Mesenchymal stem cell (in vitro differentiated cells and primary cell): ENCODE measurements around the gene KCNIP4.

Source experiments
- DNase-seq: peaks from one replicate; pipeline ENCODE4 v3.0.0-alpha.2; 2013
- H2AFZ ChIP-seq: one replicate; pipeline ENCODE4 v1.6.1; 2013; ENCODE audit warnings: low read depth, mild to moderate bottlenecking, control low read depth, inconsistent platforms, low read length, moderate library complexity
- H2AK5ac ChIP-seq: 2 replicates; pipeline ENCODE4 v1.6.1; 2013; ENCODE audit warnings: low read length, moderate library complexity, mild to moderate bottlenecking, inconsistent platforms; ENCODE audit not compliant: severe bottlenecking
- H2BK120ac ChIP-seq: one replicate; pipeline ENCODE4 v1.6.1; 2013; ENCODE audit warnings: low read depth, mild to moderate bottlenecking, inconsistent platforms, low read length, moderate library complexity
- H2BK12ac ChIP-seq, 2 experiments: one replicate each; pipeline ENCODE4 v1.6.1; 2013; ENCODE audit warnings: inconsistent platforms in 2 of 2, low read length in 2 of 2, mild to moderate bottlenecking in 2 of 2, moderate library complexity in 2 of 2, control low read depth in 1 of 2
- H2BK15ac ChIP-seq: one replicate; pipeline ENCODE4 v1.6.1; 2013; ENCODE audit warnings: mild to moderate bottlenecking, low read depth, inconsistent platforms; ENCODE audit not compliant: poor library complexity, severe bottlenecking
- H2BK5ac ChIP-seq: 2 replicates; pipeline ENCODE4 v1.6.1; 2013; ENCODE audit warnings: low read depth, mild to moderate bottlenecking, low read length, control low read depth, inconsistent platforms; ENCODE audit not compliant: poor library complexity, severe bottlenecking
- H3K14ac ChIP-seq, 2 experiments: one replicate each; pipeline ENCODE4 v1.6.1; 2013; ENCODE audit warnings: inconsistent platforms in 2 of 2, low read length in 2 of 2, control low read depth in 1 of 2, mild to moderate bottlenecking in 1 of 2, moderate library complexity in 1 of 2
- H3K18ac ChIP-seq, 2 experiments: one replicate each; pipeline ENCODE4 v1.6.1; 2013; ENCODE audit warnings: inconsistent platforms in 2 of 2, low read length in 2 of 2, control low read depth in 1 of 2, low read depth in 1 of 2, mild to moderate bottlenecking in 1 of 2
- H3K23ac ChIP-seq, 2 experiments: one replicate each; pipeline ENCODE4 v1.6.1; 2013; ENCODE audit warnings: inconsistent platforms in 2 of 2, low read length in 2 of 2, mild to moderate bottlenecking in 2 of 2, moderate library complexity in 2 of 2, control low read depth in 1 of 2
- H3K27ac ChIP-seq: 2 replicates; pipeline ENCODE4 v1.5.1; 2013; ENCODE audit warnings: mild to moderate bottlenecking, moderate library complexity, low read length, control low read depth, inconsistent platforms; ENCODE audit not compliant: poor library complexity, severe bottlenecking
- H3K27me3 ChIP-seq, 2 experiments: 2 replicates each; pipeline versions ENCODE4 v1.6.1 to v1.7.0; 2013; ENCODE audit warnings: low read length in 2 of 2, mild to moderate bottlenecking in 2 of 2, moderate library complexity in 2 of 2, control low read depth in 1 of 2, inconsistent platforms in 1 of 2; ENCODE audit not compliant: control insufficient read depth in 1 of 2, insufficient read depth in 1 of 2
- H3K36me3 ChIP-seq, 2 experiments: 2 replicates each; pipeline versions ENCODE4 v1.6.1 to v1.7.0; 2013; ENCODE audit warnings: low read length in 2 of 2, control low read depth in 1 of 2, inconsistent platforms in 1 of 2, low read depth in 1 of 2, mild to moderate bottlenecking in 1 of 2; ENCODE audit not compliant: insufficient read depth in 2 of 2, control insufficient read depth in 1 of 2
- H3K4ac ChIP-seq, 2 experiments: one replicate each; pipeline ENCODE4 v1.6.1; 2013; ENCODE audit warnings: inconsistent platforms in 2 of 2, low read length in 2 of 2, mild to moderate bottlenecking in 2 of 2, moderate library complexity in 2 of 2, control low read depth in 1 of 2, low read depth in 1 of 2
- H3K4me1 ChIP-seq: 2 replicates; pipeline ENCODE4 v1.6.1; 2013; ENCODE audit warnings: low read depth, low read length, control low read depth; ENCODE audit not compliant: control insufficient read depth, insufficient read depth
- H3K4me2 ChIP-seq: 2 replicates; pipeline ENCODE4 v1.6.1; 2013; ENCODE audit warnings: low read length, mild to moderate bottlenecking, inconsistent platforms; ENCODE audit not compliant: poor library complexity, severe bottlenecking
- H3K4me3 ChIP-seq, 2 experiments: 2 replicates each; pipeline versions ENCODE4 v1.5.1 to v1.7.0; 2013; ENCODE audit warnings: low read length in 2 of 2, mild to moderate bottlenecking in 2 of 2, control low read depth in 1 of 2, low read depth in 1 of 2; ENCODE audit not compliant: insufficient read depth in 1 of 2
- H3K79me1 ChIP-seq: replicated peaks from 2 replicates; pipeline ENCODE4 v1.6.1; 2013; ENCODE audit warnings: mild to moderate bottlenecking, control low read depth, low read length, inconsistent platforms; ENCODE audit not compliant: poor library complexity, severe bottlenecking
- H3K9ac ChIP-seq: 2 replicates; pipeline ENCODE4 v1.7.0; 2013; ENCODE audit warnings: mild to moderate bottlenecking, low read length, moderate library complexity
- H3K9me3 ChIP-seq: 2 replicates; pipeline ENCODE4 v1.7.0; 2013; ENCODE audit warnings: mild to moderate bottlenecking, low read length; ENCODE audit not compliant: control insufficient read depth
- H4K8ac ChIP-seq: one replicate; pipeline ENCODE4 v1.6.1; 2013; ENCODE audit warnings: inconsistent platforms, mild to moderate bottlenecking, low read length, moderate library complexity
- H4K91ac ChIP-seq: one replicate; pipeline ENCODE4 v1.6.1; 2013; ENCODE audit warnings: mild to moderate bottlenecking, low read length, inconsistent platforms
- WGBS: methylation state at CpG from one replicate; pipeline ENCODE4 v1.1.7; 2013; ENCODE audit warnings: mixed read lengths; 5-methylcytosine and 5-hydroxymethylcytosine counted together

The KCNIP4 gene

GRCh38 chr4:21126014-21126512 is 822.5 kb downstream of the KCNIP4 start:
- H4K8ac ChIP-seq, result no peak overlapping the region
- H2BK5ac ChIP-seq, result no peak overlapping the region
- no peak for DNase-seq
- H3K4me1 ChIP-seq, result no peaks in the 10 kb centered on the region
- H2BK15ac ChIP-seq, result no peak overlapping the region
- no peak overlapping the region for H2BK12ac ChIP-seq
- no peaks in the 10 kb centered on the region for H3K27me3 ChIP-seq
- no peak overlapping the region for H3K9ac ChIP-seq
- H2AK5ac ChIP-seq, result no peak overlapping the region
- no peak overlapping the region for H3K23ac ChIP-seq
- H3K79me1 ChIP-seq, result no peaks in the 10 kb centered on the region
- H3K4ac ChIP-seq, result no peak overlapping the region
- H3K4me2 ChIP-seq, result no peak overlapping the region
- no peak overlapping the region for H2BK120ac ChIP-seq
- H3K4me3 ChIP-seq, result no peak overlapping the region
- no peak overlapping the region for H2AFZ ChIP-seq
- no peak overlapping the region for H3K27ac ChIP-seq
- no peak overlapping the region for H3K14ac ChIP-seq
- H3K18ac ChIP-seq, result no peak overlapping the region
- H3K9me3 ChIP-seq, result peaks cover 3% of the 10 kb centered on the region
- WGBS, result 88% methylated on average over 2 of the region's 3 CpGs
- no peaks in the 10 kb centered on the region for H3K36me3 ChIP-seq
- no peak overlapping the region for H4K91ac ChIP-seq

GRCh38 chr4:21118301-21118700 is 830.3 kb downstream of the KCNIP4 start:
- 38% methylated on average over 2 of the region's 3 CpGs for WGBS
- Histone ChIP-seq H3K4me1 (no peaks in the 10 kb centered on the region), H2AFZ (no peak overlapping the region)

GRCh38 chr4:21117541-21118180 is 830.9 kb downstream of the KCNIP4 start:
- Histone ChIP-seq H3K36me3 (no peaks in the 10 kb centered on the region), H3K4me3 (no peak overlapping the region), H3K9ac (no peak overlapping the region), H3K27ac (no peak overlapping the region), H4K91ac (no peak overlapping the region), H4K8ac (no peak overlapping the region), H2BK12ac (no peak overlapping the region), H3K14ac (no peak overlapping the region), H3K4me1 (no peaks in the 10 kb centered on the region), H3K27me3 (no peaks in the 10 kb centered on the region), H2BK5ac (no peak overlapping the region), H3K4me2 (no peak overlapping the region), H2AK5ac (no peak overlapping the region), H2BK15ac (no peak overlapping the region), H3K4ac (no peak overlapping the region), H3K79me1 (no peaks in the 10 kb centered on the region), H3K18ac (no peak overlapping the region), H3K9me3 (peaks cover 3% of the 10 kb centered on the region), H3K23ac (no peak overlapping the region), H2AFZ (no peak overlapping the region), H2BK120ac (no peak overlapping the region)
- DNase-seq, result no peak
- WGBS, result 90% methylated on average over 7 of the region's 7 CpGs

More at GRCh38 chr4:21118301-21118700, 830.3 kb downstream of the KCNIP4 start:
- Histone ChIP-seq H2AK5ac (no peak overlapping the region), H3K23ac (no peak overlapping the region), H4K8ac (no peak overlapping the region), H3K18ac (no peak overlapping the region), H3K4ac (no peak overlapping the region), H3K14ac (no peak overlapping the region), H3K79me1 (no peaks in the 10 kb centered on the region), H3K4me3 (no peak overlapping the region), H2BK5ac (no peak overlapping the region), H3K27ac (no peak overlapping the region), H3K27me3 (no peaks in the 10 kb centered on the region), H3K9me3 (peaks cover 3% of the 10 kb centered on the region), H2BK120ac (no peak overlapping the region), H3K9ac (no peak overlapping the region), H3K4me2 (no peak overlapping the region), H3K36me3 (no peaks in the 10 kb centered on the region), H4K91ac (no peak overlapping the region), H2BK12ac (no peak overlapping the region), H2BK15ac (no peak overlapping the region)
- DNase-seq, result no peak

GRCh38 chr4:21113496-21114223 is 834.9 kb downstream of the KCNIP4 start:
- Histone ChIP-seq H2BK5ac (no peak overlapping the region), H3K4me2 (no peak overlapping the region), H3K27me3 (no peaks in the 10 kb centered on the region), H3K27ac (no peak overlapping the region), H3K23ac (no peak overlapping the region), H3K9ac (no peak overlapping the region), H4K8ac (no peak overlapping the region), H4K91ac (no peak overlapping the region), H3K4me3 (no peak overlapping the region), H3K14ac (no peak overlapping the region), H2BK15ac (no peak overlapping the region), H2BK12ac (no peak overlapping the region), H3K4me1 (no peaks in the 10 kb centered on the region), H3K9me3 (peaks cover 2% of the 10 kb centered on the region), H3K36me3 (no peaks in the 10 kb centered on the region), H3K18ac (no peak overlapping the region), H3K79me1 (no peaks in the 10 kb centered on the region), H3K4ac (no peak overlapping the region), H2AK5ac (no peak overlapping the region), H2AFZ (no peak overlapping the region), H2BK120ac (no peak overlapping the region)
- no CpG with 5 or more reads among the region's 3 CpGs for WGBS
- peak; percentile 38 for DNase-seq
